Measurements from ENCODE around the gene EZH2.

DNA sequence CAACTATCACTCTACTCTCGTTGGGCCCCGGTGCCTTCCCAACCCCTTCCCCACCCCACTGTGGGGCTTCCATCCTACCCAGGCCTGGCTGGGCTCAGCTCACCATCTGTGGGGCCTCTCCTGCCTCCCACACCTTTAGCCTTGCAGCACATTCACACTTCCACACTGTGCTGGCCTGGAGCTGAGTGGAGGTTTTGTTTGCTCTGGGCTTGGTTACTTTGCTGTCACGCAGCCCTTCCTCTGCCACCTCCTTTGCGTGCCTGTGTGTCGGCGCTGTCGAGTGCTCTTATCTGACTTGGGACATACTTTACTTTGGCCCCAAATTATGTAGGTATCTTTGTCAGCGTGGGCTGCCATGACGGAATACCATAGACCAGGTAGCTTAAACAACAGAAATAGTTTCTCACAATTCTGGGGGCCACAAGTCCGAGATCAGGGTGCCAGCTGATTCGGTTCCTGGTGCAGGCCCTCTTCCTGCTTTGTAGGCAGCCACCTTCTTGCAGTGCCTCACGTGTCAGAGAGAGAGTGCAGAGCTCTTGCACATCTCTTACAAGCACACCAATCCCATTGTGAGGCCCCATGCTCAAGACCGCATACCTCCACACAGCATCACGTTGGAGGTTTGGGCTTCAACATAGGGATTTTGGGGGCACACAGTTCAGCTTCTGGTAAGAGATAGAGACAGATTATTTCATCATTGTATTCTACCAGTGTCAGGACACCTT, 96.4 kb downstream of the EZH2 start:
- TF ChIP-seq, protein P1, sequence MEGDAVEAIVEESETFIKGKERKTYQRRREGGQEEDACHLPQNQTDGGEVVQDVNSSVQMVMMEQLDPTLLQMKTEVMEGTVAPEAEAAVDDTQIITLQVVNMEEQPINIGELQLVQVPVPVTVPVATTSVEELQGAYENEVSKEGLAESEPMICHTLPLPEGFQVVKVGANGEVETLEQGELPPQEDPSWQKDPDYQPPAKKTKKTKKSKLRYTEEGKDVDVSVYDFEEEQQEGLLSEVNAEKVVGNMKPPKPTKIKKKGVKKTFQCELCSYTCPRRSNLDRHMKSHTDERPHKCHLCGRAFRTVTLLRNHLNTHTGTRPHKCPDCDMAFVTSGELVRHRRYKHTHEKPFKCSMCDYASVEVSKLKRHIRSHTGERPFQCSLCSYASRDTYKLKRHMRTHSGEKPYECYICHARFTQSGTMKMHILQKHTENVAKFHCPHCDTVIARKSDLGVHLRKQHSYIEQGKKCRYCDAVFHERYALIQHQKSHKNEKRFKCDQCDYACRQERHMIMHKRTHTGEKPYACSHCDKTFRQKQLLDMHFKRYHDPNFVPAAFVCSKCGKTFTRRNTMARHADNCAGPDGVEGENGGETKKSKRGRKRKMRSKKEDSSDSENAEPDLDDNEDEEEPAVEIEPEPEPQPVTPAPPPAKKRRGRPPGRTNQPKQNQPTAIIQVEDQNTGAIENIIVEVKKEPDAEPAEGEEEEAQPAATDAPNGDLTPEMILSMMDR (IDR thresholded peaks at IDR 0.05; ENCODE audit: insufficient read depth, low read depth, low read length): no peak
- TF ChIP-seq EZH2 (IDR thresholded peaks at IDR 0.05; ENCODE audit: insufficient read depth, low read length): no peak

Measured in astrocyte (in vitro differentiated cells and primary cell).